ENCODE data around the gene PSMD6. TPM values are rescaled to one million over a fixed set of nuclear protein-coding genes. Genes with fewer than 3 reads are reported as not detected.

Gene PSMD6
- total and polyA plus RNA-seq, 10 of the 15 experiments (the other 5 are each of a cell fraction or from before 2014, with no cell fraction given): 68.7 to 199 (median 106) TPM

- Histone ChIP-seq H3K36me3 (ENCODE audit: control insufficient read depth in 2 of 2, insufficient read depth in 2 of 2, low read length in 1 of 2) (peaks cover 0 to under 1% of the 10 kb centered on the region in 2 experiments; a peak in 1 of 4 replicates), H3K4me2 (ENCODE audit: control insufficient read depth, insufficient read depth) (no peak overlapping the region), H3K27me3 (replicated peaks in 1 of 2; ENCODE audit: control insufficient read depth in 2 of 2, insufficient read depth in 2 of 2, low read length in 1 of 2) (no peaks in the 10 kb centered on the region), H4K20me1 (ENCODE audit: control insufficient read depth, insufficient read depth) (no peaks in the 10 kb centered on the region), H3K9me3 (replicated peaks; ENCODE audit: control insufficient read depth, insufficient read depth, low read length) (no peaks in the 10 kb centered on the region), H3K4me3 (no peak overlapping the region), H3K27ac (ENCODE audit: control insufficient read depth, insufficient read depth) (no peak overlapping the region), H2AFZ (ENCODE audit: control insufficient read depth, low read depth, low read length) (no peak overlapping the region), H3K4me1 (ENCODE audit: control insufficient read depth, insufficient read depth, low read length) (peaks cover 16% of the 10 kb centered on the region), H3K79me2 (ENCODE audit: control insufficient read depth, insufficient read depth, low read length) (peaks cover 13% of the 10 kb centered on the region), H3K9ac (ENCODE audit: control insufficient read depth, insufficient read depth, low read length) (no peak overlapping the region)
- SMC1A ChIA-PET (ENCODE audit: uncharacterized antibody, unreplicated experiment): interaction anchor here (0.7 to 5.0 kb wide), 17 partner anchors 10 to 523 kb away, joined by 3 to 29 read pairs (median 5); partner anchors contain the start of gene PSMD6
- peak; percentile 65 for FAIRE-seq
- TF ChIP-seq CTCF (IDR thresholded peaks at IDR 0.05 in 2 of 3, conservative IDR thresholded peaks at IDR 0.05 in 1 of 3; ENCODE audit: control insufficient read depth in 2 of 3, extremely low read depth in 1 of 3, insufficient read depth in 1 of 3, low read depth in 3 of 3, low read length in 3 of 3): peak; percentile 60 to 63 (median 62); a peak in 5 of 6 replicates
- no peak for TF ChIP-seq SRF (IDR thresholded peaks at IDR 0.05; ENCODE audit: low read depth in 2 of 2, low read length in 2 of 2)
- TF ChIP-seq HDAC6 (IDR thresholded peaks at IDR 0.05; ENCODE audit: unreplicated experiment): no peak
- TF ChIP-seq PKNOX1 (IDR thresholded peaks at IDR 0.05): no peak
- TF ChIP-seq SMC3 (IDR thresholded peaks at IDR 0.05; ENCODE audit: borderline replicate concordance, low read length): peak; percentile 49; the same call in 1 of the 2 replicates
- TF ChIP-seq RAD21 (IDR thresholded peaks at IDR 0.05; ENCODE audit: insufficient read depth, low read depth, low read length): peak; percentile 52
- TF ChIP-seq IKZF1 (conservative IDR thresholded peaks at IDR 0.05): no peak
- TF ChIP-seq RUNX3 (IDR thresholded peaks at IDR 0.05; ENCODE audit: low read length): no peak
- no TSS peak for BruUV-seq (replicated peaks)
- peak; percentile 80 for ATAC-seq
- in situ Hi-C loops (cut with MboI) (no loop called here), intact Hi-C loops (cut with micrococcal nuclease; ENCODE audit: unreplicated experiment) (loop anchor here (5.0 kb wide), 1 partner anchor 50 kb away; the partner anchor contains the start of gene SCAANT1)
- CTCF ChIA-PET: interaction anchor here (0.7 to 12.2 kb wide), 32 partner anchors 9 to 522 kb away, joined by 3 to 154 read pairs (median 4); partner anchors contain the start of gene PSMD6
- RAD21 ChIA-PET (ENCODE audit: unreplicated experiment): interaction anchor here (0.7 to 2.1 kb wide), 8 partner anchors 10 to 47 kb away, joined by 3 to 6 read pairs (median 3); no protein-coding TSS in a partner anchor
- DNase-seq (ENCODE audit: low read depth, low spot score): no peak
- WGBS (ENCODE audit: insufficient coverage, insufficient replicate concordance, low lambda C conversion rate, missing lambda C conversion rate): 21% methylated on average over 2 of the region's 2 CpGs
- POLR2A ChIA-PET: interaction anchor here (0.5 kb wide), 1 partner anchor 31 kb away, joined by 3 read pairs; no protein-coding TSS in a partner anchor
Observed at GRCh38 chr3:63961891-63962290, 61.4 kb downstream of the PSMD6 start.

Small RNAs within 50 kb of the gene (small RNA-seq; reads per million reads assigned to genes)
- not detected for gene RF00012

Other genes starting within 250 kb of the PSMD6 start
- gene C3orf49, start 204.2 kb downstream of the PSMD6 start, total RNA-seq (2014; rRNA removed): not detected in 2 replicates
- gene C3orf49, start 204.2 kb downstream of the PSMD6 start, total RNA-seq (2014; rRNA removed; fragmentation: Illumina TruSeq; extraction: Trizol): not detected in 2 replicates
- not detected in 2 replicates for gene C3orf49, start 204.2 kb downstream of the PSMD6 start, total RNA-seq (2021)
- gene C3orf49, start 204.2 kb downstream of the PSMD6 start, polyA plus RNA-seq (2011; rRNA removed): not detected in 2 replicates
- not detected in 2 replicates for gene C3orf49, start 204.2 kb downstream of the PSMD6 start, polyA plus RNA-seq (2014; fragmentation: Illumina TruSeq; extraction: Trizol)
- gene C3orf49, start 204.2 kb downstream of the PSMD6 start, polyA plus RNA-seq (2014; fragmentation: Nextera tagmentation; extraction: Ambion mirVana): not detected
- gene C3orf49, start 204.2 kb downstream of the PSMD6 start, polyA plus RNA-seq (2014; rRNA removed): not detected in 2 replicates
- under 1 TPM in 1 of 2 experiments, not detected in 1; 0.21 TPM for gene C3orf49, start 204.2 kb downstream of the PSMD6 start, polyA plus RNA-seq (2016; fragmentation: Nextera tagmentation; extraction: Ambion mirVana)
- gene THOC7, start 159.7 kb downstream of the PSMD6 start, total RNA-seq (2014; rRNA removed): 61.7 and 73.8 TPM in 2 replicates
- 129 and 138 TPM in 2 replicates for gene THOC7, start 159.7 kb downstream of the PSMD6 start, total RNA-seq (2014; rRNA removed; fragmentation: Illumina TruSeq; extraction: Trizol)
- 100 and 101 TPM in 2 replicates for gene THOC7, start 159.7 kb downstream of the PSMD6 start, total RNA-seq (2021)
- 81.0 and 147 TPM in 2 replicates for gene THOC7, start 159.7 kb downstream of the PSMD6 start, polyA plus RNA-seq (2011; rRNA removed)
- 167 and 206 TPM in 2 replicates for gene THOC7, start 159.7 kb downstream of the PSMD6 start, polyA plus RNA-seq (2014; fragmentation: Illumina TruSeq; extraction: Trizol)
- 100 to 1,000 TPM; 227 to 269 TPM for gene THOC7, start 159.7 kb downstream of the PSMD6 start, polyA plus RNA-seq (2014; fragmentation: Nextera tagmentation; extraction: Ambion mirVana)
- gene THOC7, start 159.7 kb downstream of the PSMD6 start, polyA plus RNA-seq (2014; rRNA removed): 97.9 and 108 TPM in 2 replicates
- 100 to 1,000 TPM; 146 to 157 TPM for gene THOC7, start 159.7 kb downstream of the PSMD6 start, polyA plus RNA-seq (2016; fragmentation: Nextera tagmentation; extraction: Ambion mirVana)
- 8.5 and 13.7 TPM in 2 replicates for gene ATXN7, start 159.6 kb downstream of the PSMD6 start, total RNA-seq (2014; rRNA removed)
- gene ATXN7, start 159.6 kb downstream of the PSMD6 start, total RNA-seq (2014; rRNA removed; fragmentation: Illumina TruSeq; extraction: Trizol): 16.1 and 18.1 TPM in 2 replicates
- 16.7 and 24.6 TPM in 2 replicates for gene ATXN7, start 159.6 kb downstream of the PSMD6 start, total RNA-seq (2021)
- gene ATXN7, start 159.6 kb downstream of the PSMD6 start, polyA plus RNA-seq (2011; rRNA removed): 14.2 and 21.2 TPM in 2 replicates
- gene ATXN7, start 159.6 kb downstream of the PSMD6 start, polyA plus RNA-seq (2014; fragmentation: Illumina TruSeq; extraction: Trizol): 17.7 and 22.3 TPM in 2 replicates
- gene ATXN7, start 159.6 kb downstream of the PSMD6 start, polyA plus RNA-seq (2014; fragmentation: Nextera tagmentation; extraction: Ambion mirVana): 1 to 10 TPM; 1.5 to 3.2 TPM
- 6.3 and 8.5 TPM in 2 replicates for gene ATXN7, start 159.6 kb downstream of the PSMD6 start, polyA plus RNA-seq (2014; rRNA removed)
- 1 to 10 TPM in 1 of 2 experiments, under 1 TPM in 1; 0.83 to 1.2 TPM for gene ATXN7, start 159.6 kb downstream of the PSMD6 start, polyA plus RNA-seq (2016; fragmentation: Nextera tagmentation; extraction: Ambion mirVana)
- 2.1 TPM in 1 of 2 replicates, not detected in the other for gene SCAANT1, start 111.1 kb downstream of the PSMD6 start, total RNA-seq (2014; rRNA removed)
- gene SCAANT1, start 111.1 kb downstream of the PSMD6 start, total RNA-seq (2014; rRNA removed; fragmentation: Illumina TruSeq; extraction: Trizol): 2.4 TPM in 1 of 2 replicates, not detected in the other
- gene SCAANT1, start 111.1 kb downstream of the PSMD6 start, total RNA-seq (2021): 1.5 and 1.7 TPM in 2 replicates
- gene SCAANT1, start 111.1 kb downstream of the PSMD6 start, polyA plus RNA-seq (2011; rRNA removed): 1.7 TPM in 1 of 2 replicates, not detected in the other
- not detected in 2 replicates for gene SCAANT1, start 111.1 kb downstream of the PSMD6 start, polyA plus RNA-seq (2014; fragmentation: Illumina TruSeq; extraction: Trizol)
- under 1 TPM in 1 of 2 experiments, not detected in 1; 0.60 TPM for gene SCAANT1, start 111.1 kb downstream of the PSMD6 start, polyA plus RNA-seq (2014; fragmentation: Nextera tagmentation; extraction: Ambion mirVana)
- gene SCAANT1, start 111.1 kb downstream of the PSMD6 start, polyA plus RNA-seq (2014; rRNA removed): not detected in 2 replicates
- under 1 TPM; 0.95 TPM for gene SCAANT1, start 111.1 kb downstream of the PSMD6 start, polyA plus RNA-seq (2016; fragmentation: Nextera tagmentation; extraction: Ambion mirVana)
- gene PRICKLE2, start 202.0 kb upstream of the PSMD6 start, total RNA-seq (2014; rRNA removed): 0.98 and 1.6 TPM in 2 replicates
- gene PRICKLE2, start 202.0 kb upstream of the PSMD6 start, total RNA-seq (2014; rRNA removed; fragmentation: Illumina TruSeq; extraction: Trizol): 1.2 and 1.5 TPM in 2 replicates
- 1.1 and 1.5 TPM in 2 replicates for gene PRICKLE2, start 202.0 kb upstream of the PSMD6 start, total RNA-seq (2021)
- gene PRICKLE2, start 202.0 kb upstream of the PSMD6 start, polyA plus RNA-seq (2011; rRNA removed): 2.6 TPM in 2 replicates
- 0.71 and 0.78 TPM in 2 replicates for gene PRICKLE2, start 202.0 kb upstream of the PSMD6 start, polyA plus RNA-seq (2014; fragmentation: Illumina TruSeq; extraction: Trizol)
- gene PRICKLE2, start 202.0 kb upstream of the PSMD6 start, polyA plus RNA-seq (2014; fragmentation: Nextera tagmentation; extraction: Ambion mirVana): under 1 TPM; 0.11 to 0.24 TPM
- gene PRICKLE2, start 202.0 kb upstream of the PSMD6 start, polyA plus RNA-seq (2014; rRNA removed): 0.56 and 0.68 TPM in 2 replicates
- under 1 TPM; 0.63 to 0.66 TPM for gene PRICKLE2, start 202.0 kb upstream of the PSMD6 start, polyA plus RNA-seq (2016; fragmentation: Nextera tagmentation; extraction: Ambion mirVana)